Glutamatergic neuron (in vitro differentiated cells): ENCODE measurements around the gene THYN1. TPM values are rescaled to one million over a fixed set of nuclear protein-coding genes. Genes with fewer than 3 reads are reported as not detected.

Experiments
- DNase-seq: peaks from one replicate; pipeline ENCODE4 v3.0.0; 2022
- H3K27ac Mint-ChIP-seq: one replicate; pipeline ENCODE4 v1.8.0; 2020; ENCODE audit warnings: mild to moderate bottlenecking, mixed read lengths, inconsistent platforms; ENCODE audit not compliant: unreplicated experiment
- H3K27me3 Mint-ChIP-seq: one replicate; pipeline ENCODE4 v1.8.0; 2020; ENCODE audit warnings: mild to moderate bottlenecking, moderate library complexity, mixed read lengths, inconsistent platforms; ENCODE audit not compliant: unreplicated experiment
- H3K36me3 Mint-ChIP-seq: one replicate; pipeline ENCODE4 v1.8.0; 2020; ENCODE audit warnings: mild to moderate bottlenecking, mixed read lengths, inconsistent platforms; ENCODE audit not compliant: unreplicated experiment
- H3K4me1 Mint-ChIP-seq: one replicate; pipeline ENCODE4 v1.8.0; 2020; ENCODE audit warnings: mild to moderate bottlenecking, low read depth, mixed read lengths, inconsistent platforms; ENCODE audit not compliant: unreplicated experiment
- H3K4me3 Mint-ChIP-seq: one replicate; pipeline ENCODE4 v1.8.0; 2020; ENCODE audit warnings: mild to moderate bottlenecking, mixed read lengths, inconsistent platforms; ENCODE audit not compliant: unreplicated experiment
- H3K9me3 Mint-ChIP-seq: one replicate; pipeline ENCODE4 v1.8.0; 2020; ENCODE audit warnings: mild to moderate bottlenecking, moderate library complexity, mixed read lengths, inconsistent platforms; ENCODE audit not compliant: unreplicated experiment
- total RNA-seq: library from RNA; stranded (reverse); fragmentation: NEBNext Ultra II Directional; extraction: Animal tissue kit (Norgen Biotek cat#: 25700); gene quantifications from one replicate; pipeline ENCODE4 v1.2.1, GENCODE V29; 2021; ENCODE audit not compliant: unreplicated experiment
- TF ChIP-seq, protein P1 (sequence below): fragments of 200-600 bp; sonication (generic); IDR thresholded peaks from one replicate; pipeline ENCODE4 v1.5.0; 2021; ENCODE audit not compliant: partially characterized antibody, unreplicated experiment

THYN1 gene
- total RNA-seq, 1 donor from 2014 or later: 35.9 TPM

DNA sequence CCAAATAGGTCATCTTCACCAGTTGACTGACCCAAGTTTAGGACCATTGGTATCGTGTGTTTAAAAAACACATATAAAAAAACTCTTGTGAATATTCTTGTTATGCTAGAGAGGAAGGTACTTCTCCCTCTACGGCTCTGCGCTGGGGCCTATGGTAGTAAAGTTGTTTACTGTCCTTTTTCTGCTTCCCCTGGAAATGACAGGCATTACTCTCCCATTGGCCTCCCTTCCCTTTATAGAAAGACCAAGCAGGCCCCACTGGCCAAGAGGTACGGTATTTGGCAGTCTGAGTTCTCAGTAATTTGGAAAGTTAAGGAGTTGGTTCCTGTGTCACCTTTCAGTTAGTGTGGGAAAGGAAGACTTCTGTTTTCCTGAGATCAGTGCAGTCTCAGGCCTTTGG is 6.5 kb downstream of the THYN1 start:
- Mint-ChIP-seq H3K4me1 (peaks cover under 1% of the 10 kb centered on the region), H3K27ac (no peak overlapping the region), H3K36me3 (peaks cover 3% of the 10 kb centered on the region), H3K4me3 (no peak overlapping the region), H3K27me3 (no peaks in the 10 kb centered on the region), H3K9me3 (peaks cover 2% of the 10 kb centered on the region)
- no peak for DNase-seq
- TF ChIP-seq, protein P1, sequence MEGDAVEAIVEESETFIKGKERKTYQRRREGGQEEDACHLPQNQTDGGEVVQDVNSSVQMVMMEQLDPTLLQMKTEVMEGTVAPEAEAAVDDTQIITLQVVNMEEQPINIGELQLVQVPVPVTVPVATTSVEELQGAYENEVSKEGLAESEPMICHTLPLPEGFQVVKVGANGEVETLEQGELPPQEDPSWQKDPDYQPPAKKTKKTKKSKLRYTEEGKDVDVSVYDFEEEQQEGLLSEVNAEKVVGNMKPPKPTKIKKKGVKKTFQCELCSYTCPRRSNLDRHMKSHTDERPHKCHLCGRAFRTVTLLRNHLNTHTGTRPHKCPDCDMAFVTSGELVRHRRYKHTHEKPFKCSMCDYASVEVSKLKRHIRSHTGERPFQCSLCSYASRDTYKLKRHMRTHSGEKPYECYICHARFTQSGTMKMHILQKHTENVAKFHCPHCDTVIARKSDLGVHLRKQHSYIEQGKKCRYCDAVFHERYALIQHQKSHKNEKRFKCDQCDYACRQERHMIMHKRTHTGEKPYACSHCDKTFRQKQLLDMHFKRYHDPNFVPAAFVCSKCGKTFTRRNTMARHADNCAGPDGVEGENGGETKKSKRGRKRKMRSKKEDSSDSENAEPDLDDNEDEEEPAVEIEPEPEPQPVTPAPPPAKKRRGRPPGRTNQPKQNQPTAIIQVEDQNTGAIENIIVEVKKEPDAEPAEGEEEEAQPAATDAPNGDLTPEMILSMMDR: no peak

DNA sequence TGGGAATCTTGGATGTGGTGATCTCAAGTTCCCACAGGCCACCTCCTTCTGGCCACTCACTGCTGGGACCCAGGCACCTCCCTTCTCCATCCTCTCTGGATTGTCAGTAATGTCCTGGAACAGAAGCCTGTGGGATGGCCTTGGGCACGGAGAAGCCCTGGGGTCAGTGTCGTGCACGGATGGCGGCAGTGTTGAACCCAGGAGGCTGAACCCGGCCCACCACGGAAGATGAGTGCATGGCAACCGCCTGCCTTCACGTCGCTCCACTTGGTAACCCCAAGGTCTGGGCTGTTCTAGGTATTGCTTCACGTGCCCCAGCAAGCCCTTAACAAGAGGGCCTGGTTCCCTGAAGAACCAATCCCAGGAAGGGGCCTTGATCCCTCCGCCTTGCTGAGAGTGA is 7.1 kb downstream of the THYN1 start:
- no peak overlapping the region for H3K27ac Mint-ChIP-seq
- no peaks in the 10 kb centered on the region for H3K27me3 Mint-ChIP-seq
- peaks cover 3% of the 10 kb centered on the region for H3K36me3 Mint-ChIP-seq
- no peak for DNase-seq
- H3K4me1 Mint-ChIP-seq: no peaks in the 10 kb centered on the region
- H3K9me3 Mint-ChIP-seq: peaks cover 2% of the 10 kb centered on the region
- TF ChIP-seq, protein P1: no peak
- no peak overlapping the region for H3K4me3 Mint-ChIP-seq

DNA sequence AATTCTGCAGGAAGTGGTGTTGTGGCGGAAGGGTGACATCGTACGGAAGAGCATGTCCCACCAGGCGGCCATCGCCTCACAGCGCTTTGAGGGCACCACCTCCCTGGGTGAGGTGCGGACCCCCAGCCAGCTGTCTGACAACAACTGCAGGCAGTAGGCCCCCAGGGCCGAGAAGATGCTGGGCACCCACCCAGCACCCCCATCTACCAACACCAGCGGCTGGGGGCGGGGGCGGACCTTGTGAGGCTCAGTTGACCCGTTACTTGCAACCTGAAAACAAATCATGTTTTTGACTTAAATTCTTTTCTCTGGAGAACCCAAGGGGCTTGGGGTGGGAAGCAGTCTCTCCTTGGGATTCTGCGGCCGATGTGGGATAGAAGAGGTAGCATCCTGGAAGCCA is 7.7 kb downstream of the THYN1 start:
- Mint-ChIP-seq H3K36me3 (peaks cover 3% of the 10 kb centered on the region), H3K27me3 (no peaks in the 10 kb centered on the region)

DNA sequence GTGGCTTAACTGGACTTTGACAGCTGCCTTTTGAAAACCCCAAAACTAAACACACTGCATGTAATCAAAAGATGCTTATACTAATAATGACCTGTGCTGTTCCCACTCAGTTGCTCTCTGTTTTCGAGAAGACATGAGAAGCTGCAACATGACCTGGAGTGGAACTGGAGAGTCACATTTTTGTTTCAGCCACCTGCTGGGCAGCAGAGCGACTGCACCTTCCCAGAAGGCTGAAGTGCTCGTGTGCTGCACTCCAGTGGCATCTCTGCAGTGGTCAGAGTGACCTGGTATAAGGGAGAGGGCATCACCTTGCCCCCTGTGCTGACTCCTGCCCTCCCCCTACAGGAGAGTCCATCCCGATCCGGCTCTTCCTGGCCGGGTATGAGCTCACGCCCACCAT is 8.6 kb downstream of the THYN1 start:
- DNase-seq: no peak
- Mint-ChIP-seq H3K27me3 (no peaks in the 10 kb centered on the region), H3K27ac (no peak overlapping the region)

More for the DNA sequence above, 7.7 kb downstream of the THYN1 start:
- peaks cover 2% of the 10 kb centered on the region for H3K9me3 Mint-ChIP-seq
- H3K4me3 Mint-ChIP-seq: no peak overlapping the region
- no peak overlapping the region for H3K27ac Mint-ChIP-seq
- DNase-seq: no peak
- H3K4me1 Mint-ChIP-seq: no peaks in the 10 kb centered on the region
- TF ChIP-seq, protein P1: no peak

DNA sequence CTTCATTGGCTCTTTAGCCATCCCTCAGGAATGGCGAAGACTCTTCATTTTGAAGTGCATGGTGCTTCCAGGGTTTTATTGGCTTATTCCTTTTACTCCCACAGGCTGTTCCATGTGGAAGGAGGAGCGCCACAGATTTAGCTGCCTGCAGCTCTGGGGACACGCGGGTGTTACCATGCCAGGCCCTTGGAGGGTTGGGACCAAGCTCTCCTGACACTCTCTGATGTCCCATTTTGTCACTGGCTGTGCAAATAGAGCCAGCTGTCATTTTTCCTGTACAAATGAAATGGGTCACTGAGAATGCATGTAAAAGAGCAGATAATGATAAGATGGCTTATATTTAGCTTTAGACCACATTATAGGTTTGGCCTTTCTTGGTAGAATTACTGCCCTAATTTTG is 9.2 kb downstream of the THYN1 start:
- Mint-ChIP-seq H3K27me3 (no peaks in the 10 kb centered on the region), H3K36me3 (peaks cover 3% of the 10 kb centered on the region), H3K4me3 (no peak overlapping the region), H3K27ac (no peak overlapping the region), H3K9me3 (no peaks in the 10 kb centered on the region), H3K4me1 (peaks cover 3% of the 10 kb centered on the region)
- no peak for DNase-seq
- TF ChIP-seq, protein P1: no peak

More for the DNA sequence above, 8.6 kb downstream of the THYN1 start:
- Mint-ChIP-seq H3K4me1 (no peaks in the 10 kb centered on the region), H3K36me3 (peaks cover 3% of the 10 kb centered on the region), H3K4me3 (no peak overlapping the region), H3K9me3 (peaks cover 2% of the 10 kb centered on the region)
- TF ChIP-seq, protein P1: peak; percentile 70
